ENCODE data around the gene DNAJC15. TPM values are rescaled to one million over a fixed set of nuclear protein-coding genes. Genes with fewer than 3 reads are reported as not detected.

The DNAJC15 gene
- total RNA-seq, 1 experiment from 2014 or later: 79.8 TPM

- Histone ChIP-seq H3K4me1 (ENCODE audit: low read length) (peaks cover 32% of the 10 kb centered on the region), H3K27me3 (ENCODE audit: low read length) (no peaks in the 10 kb centered on the region), H3K27ac (ENCODE audit: low read length) (peak overlapping the region; percentile 42; the same call in 1 of the 2 replicates), H3K4me3 (ENCODE audit: low read length) (no peak overlapping the region), H3K9me2 (replicated peaks; ENCODE audit: insufficient read depth, low read length) (no peaks in the 10 kb centered on the region), H4K20me1 (ENCODE audit: insufficient read depth, low read depth, low read length) (no peaks in the 10 kb centered on the region), H3K36me3 (ENCODE audit: insufficient read depth, low read length) (peaks cover 56% of the 10 kb centered on the region), H3K9ac (ENCODE audit: low read length) (no peak overlapping the region), H3K4me2 (ENCODE audit: low read depth, low read length, poor library complexity, severe bottlenecking) (no peak overlapping the region), H3K9me3 (ENCODE audit: low read length) (no peaks in the 10 kb centered on the region), H2AFZ (ENCODE audit: low read length) (no peak overlapping the region), H3K79me2 (ENCODE audit: low read length) (peaks cover 75% of the 10 kb centered on the region)
- DNase-seq: peak; percentile 74
Measured at GRCh38 chr13:43085545-43085944, 62.2 kb downstream of the DNAJC15 start.

GRCh38 chr13:43086181-43086580 lies 62.8 kb downstream of the DNAJC15 start:
- Histone ChIP-seq H3K9me2 (replicated peaks; ENCODE audit: insufficient read depth, low read length) (no peaks in the 10 kb centered on the region), H3K9me3 (ENCODE audit: low read length) (no peaks in the 10 kb centered on the region), H3K9ac (ENCODE audit: low read length) (no peak overlapping the region), H3K36me3 (ENCODE audit: insufficient read depth, low read length) (peaks cover 50% of the 10 kb centered on the region), H2AFZ (ENCODE audit: low read length) (no peak overlapping the region), H3K4me3 (ENCODE audit: low read length) (no peak overlapping the region), H3K27me3 (ENCODE audit: low read length) (no peaks in the 10 kb centered on the region), H3K4me1 (ENCODE audit: low read length) (peaks cover 32% of the 10 kb centered on the region), H3K4me2 (ENCODE audit: low read depth, low read length, poor library complexity, severe bottlenecking) (no peak overlapping the region), H3K27ac (ENCODE audit: low read length) (peak overlapping the region; percentile 42), H4K20me1 (ENCODE audit: insufficient read depth, low read depth, low read length) (no peaks in the 10 kb centered on the region), H3K79me2 (ENCODE audit: low read length) (peaks cover 71% of the 10 kb centered on the region)
- DNase-seq: no peak

- DNase-seq: no peak
- H3K27ac ChIP-seq (ENCODE audit: low read length): no peak overlapping the region
- no peak overlapping the region for H2AFZ ChIP-seq (ENCODE audit: low read length)
- H3K4me2 ChIP-seq (ENCODE audit: low read depth, low read length, poor library complexity, severe bottlenecking): no peak overlapping the region
- H4K20me1 ChIP-seq (ENCODE audit: insufficient read depth, low read depth, low read length): no peaks in the 10 kb centered on the region
- H3K9me2 ChIP-seq (replicated peaks; ENCODE audit: insufficient read depth, low read length): no peaks in the 10 kb centered on the region
- H3K4me1 ChIP-seq (ENCODE audit: low read length): peaks cover 28% of the 10 kb centered on the region
- H3K36me3 ChIP-seq (ENCODE audit: insufficient read depth, low read length): peaks cover 65% of the 10 kb centered on the region
- no peaks in the 10 kb centered on the region for H3K9me3 ChIP-seq (ENCODE audit: low read length)
- no peaks in the 10 kb centered on the region for H3K27me3 ChIP-seq (ENCODE audit: low read length)
- no peak overlapping the region for H3K4me3 ChIP-seq (ENCODE audit: low read length)
- no peak overlapping the region for H3K9ac ChIP-seq (ENCODE audit: low read length)
- H3K79me2 ChIP-seq (ENCODE audit: low read length): peaks cover 84% of the 10 kb centered on the region
Measured at GRCh38 chr13:43088093-43088511, 64.7 kb downstream of the DNAJC15 start.

- H3K4me2 ChIP-seq (ENCODE audit: low read depth, low read length, poor library complexity, severe bottlenecking): no peak overlapping the region
- H3K9me3 ChIP-seq (ENCODE audit: low read length): no peaks in the 10 kb centered on the region
- H3K36me3 ChIP-seq (ENCODE audit: insufficient read depth, low read length): peaks cover 68% of the 10 kb centered on the region
- H3K27me3 ChIP-seq (ENCODE audit: low read length): no peaks in the 10 kb centered on the region
- peaks cover 87% of the 10 kb centered on the region for H3K79me2 ChIP-seq (ENCODE audit: low read length)
- no peak for DNase-seq
- peaks cover 27% of the 10 kb centered on the region for H3K4me1 ChIP-seq (ENCODE audit: low read length)
- H3K9ac ChIP-seq (ENCODE audit: low read length): no peak overlapping the region
- H3K27ac ChIP-seq (ENCODE audit: low read length): no peak overlapping the region
- H4K20me1 ChIP-seq (ENCODE audit: insufficient read depth, low read depth, low read length): no peaks in the 10 kb centered on the region
- H3K9me2 ChIP-seq (replicated peaks; ENCODE audit: insufficient read depth, low read length): no peaks in the 10 kb centered on the region
- no peak overlapping the region for H3K4me3 ChIP-seq (ENCODE audit: low read length)
- no peak overlapping the region for H2AFZ ChIP-seq (ENCODE audit: low read length)
Measured at GRCh38 chr13:43089912-43090498, 66.6 kb downstream of the DNAJC15 start.

- H3K27ac ChIP-seq (ENCODE audit: low read length): peak overlapping the region; percentile 22
- no peak overlapping the region for H3K4me2 ChIP-seq (ENCODE audit: low read depth, low read length, poor library complexity, severe bottlenecking)
- H4K20me1 ChIP-seq (ENCODE audit: insufficient read depth, low read depth, low read length): no peaks in the 10 kb centered on the region
- peaks cover 93% of the 10 kb centered on the region for H3K79me2 ChIP-seq (ENCODE audit: low read length)
- H3K27me3 ChIP-seq (ENCODE audit: low read length): no peaks in the 10 kb centered on the region
- H3K9me3 ChIP-seq (ENCODE audit: low read length): no peaks in the 10 kb centered on the region
- no peak for DNase-seq
- no peak overlapping the region for H3K9ac ChIP-seq (ENCODE audit: low read length)
- no peak overlapping the region for H3K4me3 ChIP-seq (ENCODE audit: low read length)
- peaks cover 38% of the 10 kb centered on the region for H3K36me3 ChIP-seq (ENCODE audit: insufficient read depth, low read length)
- H3K9me2 ChIP-seq (replicated peaks; ENCODE audit: insufficient read depth, low read length): no peaks in the 10 kb centered on the region
- H2AFZ ChIP-seq (ENCODE audit: low read length): no peak overlapping the region
- peaks cover 17% of the 10 kb centered on the region for H3K4me1 ChIP-seq (ENCODE audit: low read length)
Measured at GRCh38 chr13:43094901-43095300, 71.5 kb downstream of the DNAJC15 start.

- H3K4me3 ChIP-seq (ENCODE audit: low read length): no peak overlapping the region
- H3K27me3 ChIP-seq (ENCODE audit: low read length): no peaks in the 10 kb centered on the region
- H3K9ac ChIP-seq (ENCODE audit: low read length): no peak overlapping the region
- H3K79me2 ChIP-seq (ENCODE audit: low read length): peaks cover 96% of the 10 kb centered on the region
- peak overlapping the region; percentile 41; the same call in 1 of the 2 replicates for H3K27ac ChIP-seq (ENCODE audit: low read length)
- peaks cover 17% of the 10 kb centered on the region for H3K4me1 ChIP-seq (ENCODE audit: low read length)
- peaks cover 36% of the 10 kb centered on the region for H3K36me3 ChIP-seq (ENCODE audit: insufficient read depth, low read length)
- no peak overlapping the region for H3K4me2 ChIP-seq (ENCODE audit: low read depth, low read length, poor library complexity, severe bottlenecking)
- no peaks in the 10 kb centered on the region for H4K20me1 ChIP-seq (ENCODE audit: insufficient read depth, low read depth, low read length)
- no peaks in the 10 kb centered on the region for H3K9me2 ChIP-seq (replicated peaks; ENCODE audit: insufficient read depth, low read length)
- DNase-seq: no peak
- no peak overlapping the region for H2AFZ ChIP-seq (ENCODE audit: low read length)
- H3K9me3 ChIP-seq (ENCODE audit: low read length): no peaks in the 10 kb centered on the region
Measured at GRCh38 chr13:43095771-43096719, 72.7 kb downstream of the DNAJC15 start.

GRCh38 chr13:43100667-43101066 lies 77.3 kb downstream of the DNAJC15 start:
- no peaks in the 10 kb centered on the region for H3K27me3 ChIP-seq (ENCODE audit: low read length)
- no peak overlapping the region for H3K27ac ChIP-seq (ENCODE audit: low read length)
- no peak overlapping the region for H3K4me3 ChIP-seq (ENCODE audit: low read length)
- no peaks in the 10 kb centered on the region for H4K20me1 ChIP-seq (ENCODE audit: insufficient read depth, low read depth, low read length)
- no peak overlapping the region for H3K9ac ChIP-seq (ENCODE audit: low read length)
- no peak overlapping the region for H2AFZ ChIP-seq (ENCODE audit: low read length)
- no peak for DNase-seq
- peaks cover 96% of the 10 kb centered on the region for H3K79me2 ChIP-seq (ENCODE audit: low read length)
- H3K36me3 ChIP-seq (ENCODE audit: insufficient read depth, low read length): peaks cover 19% of the 10 kb centered on the region
- H3K9me3 ChIP-seq (ENCODE audit: low read length): no peaks in the 10 kb centered on the region
- no peak overlapping the region for H3K4me2 ChIP-seq (ENCODE audit: low read depth, low read length, poor library complexity, severe bottlenecking)
- H3K9me2 ChIP-seq (replicated peaks; ENCODE audit: insufficient read depth, low read length): no peaks in the 10 kb centered on the region
- H3K4me1 ChIP-seq (ENCODE audit: low read length): peaks cover 5% of the 10 kb centered on the region; the same call in 1 of the 2 replicates

- Histone ChIP-seq H4K20me1 (ENCODE audit: insufficient read depth, low read depth, low read length) (no peaks in the 10 kb centered on the region), H3K4me1 (ENCODE audit: low read length) (peaks cover 5% of the 10 kb centered on the region; the same call in 1 of the 2 replicates), H3K9me3 (ENCODE audit: low read length) (no peaks in the 10 kb centered on the region), H3K9ac (ENCODE audit: low read length) (no peak overlapping the region), H3K4me2 (ENCODE audit: low read depth, low read length, poor library complexity, severe bottlenecking) (no peak overlapping the region), H2AFZ (ENCODE audit: low read length) (no peak overlapping the region), H3K36me3 (ENCODE audit: insufficient read depth, low read length) (peaks cover 17% of the 10 kb centered on the region), H3K9me2 (replicated peaks; ENCODE audit: insufficient read depth, low read length) (no peaks in the 10 kb centered on the region), H3K27me3 (ENCODE audit: low read length) (no peaks in the 10 kb centered on the region), H3K27ac (ENCODE audit: low read length) (no peak overlapping the region), H3K79me2 (ENCODE audit: low read length) (peaks cover 85% of the 10 kb centered on the region), H3K4me3 (ENCODE audit: low read length) (no peak overlapping the region)
- no peak for DNase-seq
Measured at GRCh38 chr13:43102304-43102703, 78.9 kb downstream of the DNAJC15 start.

Measured in Karpas-422 (cell line).